HEK293 (cell line): ENCODE measurements around the gene MPPED2.

Experiments used
- GLIS2 ChIP-seq: fragments of 450-650 bp; formaldehyde crosslinking; IDR thresholded peaks from 2 replicates; pipeline ENCODE4 v1.5.1; 2016; ENCODE audit warnings: missing biosample characterization, missing genetic modification characterization
- KLF10 ChIP-seq: fragments of 450-650 bp; IDR thresholded peaks from 2 replicates; pipeline ENCODE4 v1.5.1; 2018; ENCODE audit warnings: missing biosample characterization, mild to moderate bottlenecking, missing genetic modification characterization
- KLF16 ChIP-seq: fragments of 450-650 bp; formaldehyde crosslinking; IDR thresholded peaks from 2 replicates; pipeline ENCODE4 v1.5.1; 2017; ENCODE audit warnings: missing biosample characterization, missing genetic modification characterization
- YY1 ChIP-seq: fragments of 450-650 bp; formaldehyde crosslinking; IDR thresholded peaks from 2 replicates; pipeline ENCODE4 v1.5.1; 2018; ENCODE audit warnings: missing biosample characterization, missing genetic modification characterization
- ZNF777 ChIP-seq: fragments of 450-650 bp; formaldehyde crosslinking; IDR thresholded peaks from 2 replicates; pipeline ENCODE4 v1.5.1; 2017; ENCODE audit warnings: missing biosample characterization, missing genetic modification characterization, borderline replicate concordance
- TF ChIP-seq, protein P1 (sequence below): fragments of 450-650 bp; formaldehyde crosslinking; IDR thresholded peaks from 2 replicates; pipeline ENCODE4 v1.5.1; 2016; ENCODE audit warnings: missing biosample characterization, missing genetic modification characterization
- TF ChIP-seq, protein P2 (sequence below): fragments of 450-650 bp; formaldehyde crosslinking; IDR thresholded peaks from 2 replicates; pipeline ENCODE4 v1.5.1; 2017; ENCODE audit warnings: missing biosample characterization, missing genetic modification characterization
- TF ChIP-seq, protein P3 (sequence below): fragments of 450-650 bp; formaldehyde crosslinking; IDR thresholded peaks from 2 replicates; pipeline ENCODE4 v1.5.1; 2016; ENCODE audit warnings: missing biosample characterization, missing genetic modification characterization

DNA sequence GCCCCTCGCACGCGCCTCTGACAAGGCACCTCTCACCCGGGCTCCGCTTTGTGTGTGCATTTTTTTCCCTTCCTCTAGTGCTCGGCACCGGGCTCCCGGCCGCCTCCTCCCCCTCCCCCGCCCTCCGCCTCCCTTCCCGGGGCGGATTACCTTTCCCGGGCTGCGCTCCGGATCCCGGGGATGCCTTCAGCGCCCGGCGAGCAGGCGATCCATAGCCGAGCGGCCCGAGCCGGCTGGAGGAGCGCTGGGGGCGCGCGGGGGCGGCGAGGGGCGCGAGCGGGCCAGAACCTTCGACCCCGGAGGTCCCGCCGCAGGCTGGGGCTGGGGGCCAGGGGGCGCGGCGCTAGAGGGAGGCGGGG, 282 bp downstream of the MPPED2 start:
- TF ChIP-seq GLIS2 (tag by site-specific recombination) (no peak), YY1 (tag by site-specific recombination) (no peak), ZNF777 (no peak), KLF10 (tag by site-specific recombination) (no peak), KLF16 (no peak)
- TF ChIP-seq, protein P1, sequence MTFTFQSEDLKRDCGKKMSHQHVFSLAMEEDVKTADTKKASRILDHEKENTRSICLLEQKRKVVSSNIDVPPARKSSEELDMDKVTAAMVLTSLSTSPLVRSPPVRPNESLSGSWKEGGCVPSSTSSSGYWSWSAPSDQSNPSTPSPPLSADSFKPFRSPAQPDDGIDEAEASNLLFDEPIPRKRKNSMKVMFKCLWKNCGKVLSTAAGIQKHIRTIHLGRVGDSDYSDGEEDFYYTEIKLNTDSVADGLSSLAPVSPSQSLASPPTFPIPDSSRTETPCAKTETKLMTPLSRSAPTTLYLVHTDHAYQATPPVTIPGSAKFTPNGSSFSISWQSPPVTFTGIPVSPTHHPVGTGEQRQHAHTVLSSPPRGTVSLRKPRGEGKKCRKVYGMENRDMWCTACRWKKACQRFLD, result no peak
- TF ChIP-seq, protein P2, sequence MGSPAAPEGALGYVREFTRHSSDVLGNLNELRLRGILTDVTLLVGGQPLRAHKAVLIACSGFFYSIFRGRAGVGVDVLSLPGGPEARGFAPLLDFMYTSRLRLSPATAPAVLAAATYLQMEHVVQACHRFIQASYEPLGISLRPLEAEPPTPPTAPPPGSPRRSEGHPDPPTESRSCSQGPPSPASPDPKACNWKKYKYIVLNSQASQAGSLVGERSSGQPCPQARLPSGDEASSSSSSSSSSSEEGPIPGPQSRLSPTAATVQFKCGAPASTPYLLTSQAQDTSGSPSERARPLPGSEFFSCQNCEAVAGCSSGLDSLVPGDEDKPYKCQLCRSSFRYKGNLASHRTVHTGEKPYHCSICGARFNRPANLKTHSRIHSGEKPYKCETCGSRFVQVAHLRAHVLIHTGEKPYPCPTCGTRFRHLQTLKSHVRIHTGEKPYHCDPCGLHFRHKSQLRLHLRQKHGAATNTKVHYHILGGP, result no peak
- TF ChIP-seq, protein P3, sequence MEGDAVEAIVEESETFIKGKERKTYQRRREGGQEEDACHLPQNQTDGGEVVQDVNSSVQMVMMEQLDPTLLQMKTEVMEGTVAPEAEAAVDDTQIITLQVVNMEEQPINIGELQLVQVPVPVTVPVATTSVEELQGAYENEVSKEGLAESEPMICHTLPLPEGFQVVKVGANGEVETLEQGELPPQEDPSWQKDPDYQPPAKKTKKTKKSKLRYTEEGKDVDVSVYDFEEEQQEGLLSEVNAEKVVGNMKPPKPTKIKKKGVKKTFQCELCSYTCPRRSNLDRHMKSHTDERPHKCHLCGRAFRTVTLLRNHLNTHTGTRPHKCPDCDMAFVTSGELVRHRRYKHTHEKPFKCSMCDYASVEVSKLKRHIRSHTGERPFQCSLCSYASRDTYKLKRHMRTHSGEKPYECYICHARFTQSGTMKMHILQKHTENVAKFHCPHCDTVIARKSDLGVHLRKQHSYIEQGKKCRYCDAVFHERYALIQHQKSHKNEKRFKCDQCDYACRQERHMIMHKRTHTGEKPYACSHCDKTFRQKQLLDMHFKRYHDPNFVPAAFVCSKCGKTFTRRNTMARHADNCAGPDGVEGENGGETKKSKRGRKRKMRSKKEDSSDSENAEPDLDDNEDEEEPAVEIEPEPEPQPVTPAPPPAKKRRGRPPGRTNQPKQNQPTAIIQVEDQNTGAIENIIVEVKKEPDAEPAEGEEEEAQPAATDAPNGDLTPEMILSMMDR (tag by site-specific recombination), result no peak
